Muscle layer of colon (tissue), 2 donors: ENCODE measurements around the gene SPDYE17.
"Not testable (repeated sequence)": the region's sequence is repeated elsewhere in the genome, so short reads cannot be mapped to it uniquely, and the experiment has no call there.

ENCODE experiments used
- H3K27ac ChIP-seq: one replicate; pipeline ENCODE4 v1.7.0; 2013; ENCODE audit warnings: low read depth, mild to moderate bottlenecking, low read length, moderate library complexity
- H3K27me3 ChIP-seq, 2 donors: one replicate each; pipeline ENCODE4 v1.7.0; 2013; ENCODE audit warnings: low read length in 2 of 2, mild to moderate bottlenecking in 2 of 2; ENCODE audit not compliant: insufficient read depth in 2 of 2, control insufficient read depth in 1 of 2
- H3K36me3 ChIP-seq: one replicate; pipeline ENCODE4 v1.7.0; 2013; ENCODE audit warnings: mild to moderate bottlenecking, low read length; ENCODE audit not compliant: insufficient read depth
- H3K4me1 ChIP-seq: one replicate; pipeline ENCODE4 v1.7.0; 2013; ENCODE audit warnings: mild to moderate bottlenecking, low read length; ENCODE audit not compliant: insufficient read depth
- H3K4me3 ChIP-seq, 2 donors: one replicate each; pipeline ENCODE4 v1.7.0; 2013; ENCODE audit warnings: low read length in 2 of 2, low read depth in 1 of 2, mild to moderate bottlenecking in 1 of 2, moderate library complexity in 1 of 2
- H3K9ac ChIP-seq: one replicate; pipeline ENCODE4 v1.7.0; 2013; ENCODE audit warnings: low read length
- H3K9me3 ChIP-seq: one replicate; pipeline ENCODE4 v1.7.0; 2013; ENCODE audit warnings: mild to moderate bottlenecking, low read length
- donor health status: abdominal sarcoma.
- donor health status: Adenocarcinoma of cecum.

SPDYE17 gene

DNA sequence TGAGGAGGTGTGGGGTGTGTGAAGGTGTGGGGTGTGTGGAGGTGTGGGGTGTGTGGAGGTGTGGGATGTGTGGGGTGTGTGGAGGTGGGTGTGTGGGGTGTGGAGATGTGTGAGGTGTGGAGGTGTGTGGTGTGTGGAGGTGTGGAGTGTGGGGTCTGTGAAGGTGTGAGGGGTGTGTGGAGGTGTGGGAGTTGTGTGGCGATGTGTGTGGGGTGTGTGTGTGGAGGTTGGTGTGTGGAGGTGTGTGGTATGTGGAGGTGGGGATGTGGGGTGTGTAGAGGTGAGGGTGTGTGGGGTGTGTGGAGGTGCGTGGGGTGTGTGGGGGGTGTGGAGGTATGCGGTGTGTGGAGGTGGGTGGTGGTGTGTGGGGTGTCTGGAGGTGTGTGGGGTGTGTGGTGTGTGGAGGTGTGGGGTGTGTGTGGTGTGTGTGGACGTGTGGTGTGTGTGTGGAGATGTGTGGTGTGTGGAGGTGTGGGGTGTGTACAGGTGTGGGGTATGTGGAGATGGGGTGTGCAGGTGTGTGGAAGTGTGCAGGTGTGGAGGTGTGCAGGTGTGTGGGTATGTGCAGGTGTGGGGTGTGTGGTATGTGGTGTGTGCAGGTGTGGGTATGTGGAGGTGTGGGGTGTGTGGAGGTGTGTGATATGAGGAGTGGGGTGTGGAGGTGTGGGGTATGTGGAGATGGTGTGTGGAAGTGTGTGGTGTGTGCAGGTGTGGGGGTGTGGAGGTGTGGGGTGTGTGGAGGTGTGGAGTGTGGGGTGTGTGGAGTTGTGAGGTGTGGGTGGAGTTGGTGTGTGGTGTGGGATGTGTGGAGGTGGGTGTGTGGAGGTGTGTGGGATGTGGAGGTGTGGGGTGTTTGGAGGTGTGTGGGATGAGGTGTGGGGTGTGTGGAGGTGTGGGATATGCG, 34.5 kb downstream of the SPDYE17 start:
- Histone ChIP-seq H3K36me3 (no peaks in the 10 kb centered on the region), H3K9me3 (no peaks in the 10 kb centered on the region), H3K27me3 (no peaks in the 10 kb centered on the region), H3K27ac (no peak overlapping the region), H3K4me1 (no peaks in the 10 kb centered on the region), H3K9ac (no peak overlapping the region), H3K4me3 (no peak overlapping the region)

DNA sequence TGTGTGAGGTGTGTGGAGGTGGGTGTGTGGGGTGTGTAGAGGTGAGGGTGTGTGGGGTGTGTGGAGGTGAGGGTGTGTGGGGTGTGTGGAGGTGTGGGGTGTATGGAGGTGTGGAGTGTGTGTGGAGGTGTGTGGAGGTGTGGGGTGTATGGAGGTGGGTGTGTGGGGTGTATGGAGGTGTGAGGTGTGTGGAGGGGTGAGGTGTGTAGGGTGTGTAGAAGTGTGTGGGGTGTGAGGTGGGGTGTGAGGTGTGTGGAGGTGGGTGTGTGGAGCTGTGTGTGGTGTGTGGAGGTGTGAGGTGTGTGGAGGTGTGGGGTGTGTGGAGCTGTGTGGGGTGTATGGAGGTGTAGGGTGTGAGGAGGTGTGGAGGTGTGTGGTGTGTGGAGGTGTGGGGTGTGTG, 35.2 kb downstream of the SPDYE17 start:
- not testable (repeated sequence) for H3K4me3 ChIP-seq, H3K9ac ChIP-seq, H3K27ac ChIP-seq, H3K4me1 ChIP-seq, H3K27me3 ChIP-seq, H3K36me3 ChIP-seq, H3K9me3 ChIP-seq

DNA sequence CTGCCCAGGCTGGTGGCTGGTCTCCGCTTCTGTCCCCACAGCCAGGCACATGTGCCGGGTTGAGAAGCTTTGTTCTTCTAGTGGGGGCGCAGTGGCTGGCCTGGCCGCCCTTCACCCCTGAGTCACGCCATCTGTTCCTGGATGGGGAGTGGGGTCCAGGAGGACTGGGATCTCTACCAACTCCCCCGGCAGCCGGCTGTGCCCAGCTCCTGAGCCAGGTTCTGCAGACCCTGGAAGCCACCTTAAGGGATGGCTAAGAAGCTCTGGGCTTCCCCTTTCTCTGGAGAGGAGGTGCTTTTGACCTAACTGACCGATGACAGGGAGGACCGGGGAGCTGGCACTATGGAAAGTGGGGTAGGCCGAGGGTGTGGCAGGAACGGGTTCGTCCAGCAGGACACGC, 37.9 kb downstream of the SPDYE17 start:
- not testable (repeated sequence) for H3K27me3 ChIP-seq, H3K36me3 ChIP-seq, H3K4me1 ChIP-seq, H3K9ac ChIP-seq, H3K27ac ChIP-seq, H3K9me3 ChIP-seq, H3K4me3 ChIP-seq

DNA sequence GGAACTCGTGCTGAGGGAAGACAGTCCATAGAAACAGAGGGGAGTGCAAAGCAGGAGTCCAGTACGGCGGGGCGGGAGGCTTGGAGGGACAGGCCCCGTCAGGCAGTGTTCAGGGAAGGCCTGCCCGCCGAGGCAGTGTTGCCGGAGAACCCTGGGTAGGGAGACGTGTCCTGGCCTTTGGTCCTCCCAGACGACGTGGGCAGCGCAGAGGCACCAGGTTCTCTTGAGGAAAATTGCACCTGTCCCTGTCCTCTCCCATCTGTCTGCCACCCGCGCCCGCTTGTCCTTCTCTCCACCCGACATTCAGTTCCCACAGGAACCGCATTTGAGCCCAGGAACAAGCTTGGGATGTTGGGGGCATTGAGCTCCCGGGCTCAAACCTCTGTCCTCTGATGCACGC, 38.3 kb downstream of the SPDYE17 start:
- H3K4me1 ChIP-seq, H3K9me3 ChIP-seq, H3K27ac ChIP-seq, H3K9ac ChIP-seq, H3K36me3 ChIP-seq, H3K4me3 ChIP-seq, H3K27me3 ChIP-seq: not testable (repeated sequence)

DNA sequence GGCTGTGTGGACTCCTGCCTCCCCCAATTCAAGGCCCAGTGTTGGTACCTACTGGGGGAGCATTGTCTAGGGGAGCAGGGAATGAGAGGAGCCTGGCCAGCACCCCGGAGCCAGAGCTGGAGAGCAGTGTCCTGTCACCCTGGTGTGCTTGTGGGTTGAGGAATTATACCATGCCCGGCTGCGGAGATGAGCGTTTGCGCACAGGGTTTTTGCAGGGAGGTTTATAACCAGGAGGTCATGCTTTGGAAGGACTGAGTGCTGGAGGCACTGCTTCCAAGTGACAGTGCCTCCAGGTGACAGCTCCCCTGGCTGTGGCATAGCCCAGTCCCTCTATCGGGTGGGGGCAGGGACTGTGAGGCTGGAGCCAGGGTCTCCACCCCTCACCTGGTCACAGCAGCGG, 39.3 kb downstream of the SPDYE17 start:
- H3K27ac ChIP-seq, H3K9me3 ChIP-seq, H3K9ac ChIP-seq, H3K36me3 ChIP-seq, H3K27me3 ChIP-seq, H3K4me1 ChIP-seq, H3K4me3 ChIP-seq: not testable (repeated sequence)

DNA sequence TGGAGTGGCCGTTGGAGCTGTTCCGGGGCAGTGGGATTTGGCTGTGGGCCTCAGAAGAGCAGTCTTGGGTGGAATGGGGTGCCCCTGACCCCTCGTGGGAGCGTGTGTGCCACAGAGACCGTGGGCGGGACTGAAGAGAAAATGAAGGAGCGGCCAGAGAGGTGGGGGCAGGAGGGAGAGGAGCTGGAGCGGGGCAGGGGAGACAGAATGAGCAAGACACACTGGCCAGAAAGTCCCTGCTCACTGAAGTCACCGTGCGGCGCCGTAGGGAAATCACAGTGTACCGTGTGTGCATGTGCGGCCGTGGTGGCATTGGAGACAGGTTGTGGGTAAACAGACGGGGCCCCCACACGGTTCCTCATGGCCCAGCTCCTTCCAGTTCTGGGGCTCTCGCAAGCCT, 40.0 kb downstream of the SPDYE17 start:
- H3K27ac ChIP-seq, H3K27me3 ChIP-seq, H3K9me3 ChIP-seq, H3K36me3 ChIP-seq, H3K4me3 ChIP-seq, H3K9ac ChIP-seq, H3K4me1 ChIP-seq: not testable (repeated sequence)

DNA sequence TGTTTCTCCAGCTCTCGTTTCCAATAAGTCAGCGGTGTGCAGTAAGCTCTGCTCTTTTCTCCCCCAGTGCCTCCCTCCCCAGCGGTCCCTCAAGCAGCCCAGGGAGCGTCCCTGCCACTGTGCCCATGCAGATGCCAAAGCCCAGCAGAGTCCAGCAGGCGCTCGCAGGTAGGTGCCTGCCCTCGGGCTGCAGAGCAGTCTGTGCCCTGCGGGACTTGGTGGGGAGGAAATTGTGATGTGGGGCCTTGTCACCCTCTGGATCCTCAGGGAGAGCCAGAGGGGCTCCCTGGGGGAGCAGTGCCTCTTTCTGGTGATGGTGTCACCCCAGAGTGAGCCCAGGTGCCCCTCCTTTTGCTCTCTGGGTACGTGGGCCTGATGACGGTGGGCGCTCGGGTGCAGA, 42.0 kb downstream of the SPDYE17 start:
- H3K27ac ChIP-seq, H3K4me3 ChIP-seq, H3K9ac ChIP-seq, H3K9me3 ChIP-seq, H3K27me3 ChIP-seq, H3K36me3 ChIP-seq, H3K4me1 ChIP-seq: not testable (repeated sequence)

DNA sequence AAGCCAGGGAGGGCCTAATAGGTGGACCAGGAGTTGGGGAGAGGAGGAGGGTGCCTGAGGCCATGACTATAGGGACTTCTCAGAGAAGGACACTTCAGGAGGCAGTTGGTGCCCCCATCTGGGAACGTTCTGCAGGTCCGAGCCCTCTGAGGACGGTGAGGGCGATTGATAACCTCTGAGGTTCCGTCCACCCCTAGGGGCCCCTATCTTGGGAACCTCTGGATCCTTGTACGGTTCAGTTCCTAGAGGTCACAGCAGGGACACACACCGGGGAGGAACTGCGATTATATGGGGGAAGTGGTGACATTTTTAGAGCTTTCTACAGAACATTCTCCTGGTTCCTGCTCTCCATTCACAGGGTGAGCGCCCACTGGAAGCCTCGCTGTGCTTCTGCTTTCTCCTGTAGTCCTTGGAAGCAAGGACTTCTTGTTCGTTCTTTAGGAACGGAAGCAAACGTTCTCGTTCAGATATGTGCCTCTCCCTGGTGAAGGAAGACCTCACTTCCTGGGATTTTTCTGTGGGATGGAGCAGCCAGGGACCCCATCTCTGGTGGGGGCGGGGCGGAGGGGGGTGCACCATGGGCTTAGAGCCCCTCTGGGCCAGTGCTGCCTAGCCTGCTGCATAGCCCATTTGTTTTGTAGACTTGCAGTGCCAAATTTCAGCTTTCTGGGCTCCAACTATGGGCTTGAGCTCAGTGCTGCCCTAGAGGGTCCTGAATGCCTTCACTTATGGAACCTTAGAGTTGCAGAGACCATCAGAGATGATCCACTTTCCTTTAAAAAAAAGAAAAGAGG, 46.0 kb downstream of the SPDYE17 start:
- H3K27ac ChIP-seq, H3K4me1 ChIP-seq, H3K9ac ChIP-seq, H3K4me3 ChIP-seq, H3K36me3 ChIP-seq, H3K27me3 ChIP-seq, H3K9me3 ChIP-seq: not testable (repeated sequence)

DNA sequence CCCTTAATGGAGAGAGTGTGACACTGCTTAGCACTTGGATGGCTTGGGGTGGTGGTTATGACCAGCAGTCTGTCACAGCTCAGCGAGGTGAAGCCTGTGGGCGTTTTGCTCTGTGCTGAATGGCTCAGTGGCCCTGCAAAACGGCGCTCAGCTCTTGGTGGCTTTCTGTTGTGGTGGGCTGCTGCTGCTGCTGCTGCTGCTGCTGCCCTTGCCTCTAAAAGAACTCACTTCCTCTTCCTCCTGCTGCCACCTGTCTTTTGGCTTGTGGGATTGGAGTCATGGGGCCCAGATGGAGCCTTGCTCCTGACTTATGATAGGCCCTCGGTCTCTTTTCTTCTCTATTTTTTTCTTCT, 47.4 kb downstream of the SPDYE17 start:
- not testable (repeated sequence) for H3K9me3 ChIP-seq, H3K9ac ChIP-seq, H3K4me1 ChIP-seq, H3K36me3 ChIP-seq, H3K4me3 ChIP-seq, H3K27me3 ChIP-seq, H3K27ac ChIP-seq

DNA sequence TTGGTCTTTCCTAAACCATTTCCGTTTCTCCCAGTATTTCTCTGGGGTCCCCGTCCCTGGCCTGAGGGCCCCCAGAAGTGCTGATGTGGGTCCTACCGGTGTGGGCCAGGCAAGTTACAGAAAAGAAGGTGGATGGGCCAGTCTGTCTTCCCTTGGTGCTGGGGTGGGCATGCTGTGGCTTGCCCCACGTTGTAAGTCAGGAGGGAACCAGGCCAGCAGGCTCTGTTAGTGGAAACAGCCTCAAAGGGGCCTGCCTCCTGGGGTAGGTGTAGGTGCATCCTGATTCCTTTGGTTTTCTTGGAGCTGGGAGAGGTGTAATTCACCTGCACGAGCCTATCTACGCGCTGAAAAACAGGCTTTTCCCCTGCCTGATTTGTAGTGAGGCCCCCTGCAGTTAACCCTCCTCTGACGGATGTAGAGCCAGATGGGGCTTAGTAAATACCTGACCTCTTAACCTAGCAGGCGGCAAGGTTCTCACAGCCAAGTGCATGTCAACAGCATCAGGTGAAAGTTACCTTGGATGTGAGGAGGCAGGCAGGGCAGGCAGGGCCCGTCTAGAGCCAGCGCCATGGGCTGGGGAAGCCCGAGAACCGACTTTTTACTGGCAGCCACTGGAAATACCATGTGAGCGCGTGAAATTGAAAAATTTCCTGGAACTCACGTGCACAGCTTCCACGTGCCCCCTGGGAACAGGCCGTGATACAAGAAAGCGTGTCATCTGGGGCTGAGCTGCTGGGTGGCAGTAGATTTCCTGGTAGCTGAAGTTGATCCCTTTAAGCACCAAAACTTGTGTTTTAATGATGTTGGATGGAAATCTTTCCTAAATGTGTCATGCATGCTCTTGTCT, 48.0 kb downstream of the SPDYE17 start:
- not testable (repeated sequence) for H3K27me3 ChIP-seq, H3K4me1 ChIP-seq, H3K4me3 ChIP-seq, H3K9me3 ChIP-seq, H3K27ac ChIP-seq, H3K9ac ChIP-seq, H3K36me3 ChIP-seq

DNA sequence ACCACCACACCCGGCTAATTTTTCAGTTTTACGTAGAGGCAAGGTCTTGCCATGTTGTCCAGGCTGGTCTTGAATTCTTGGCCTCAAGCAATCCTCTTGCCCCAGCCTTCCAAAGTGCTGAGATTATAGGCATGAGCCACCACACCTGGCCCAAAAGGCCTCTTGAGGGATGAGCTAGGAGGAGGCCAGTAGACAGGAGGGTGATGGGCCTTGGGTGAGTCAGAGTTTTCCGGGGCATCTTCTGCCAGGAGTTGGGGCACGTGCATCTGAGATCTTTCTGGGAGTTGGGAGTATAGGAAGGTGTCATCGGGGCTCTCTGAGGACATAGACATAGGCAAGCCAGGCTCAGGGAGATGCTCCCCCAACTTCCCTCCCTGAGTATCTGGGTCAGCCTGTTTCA, 48.8 kb downstream of the SPDYE17 start:
- not testable (repeated sequence) for H3K4me1 ChIP-seq, H3K27me3 ChIP-seq, H3K4me3 ChIP-seq, H3K27ac ChIP-seq, H3K9ac ChIP-seq, H3K9me3 ChIP-seq, H3K36me3 ChIP-seq
